ENCODE results near the gene CCDC142.

The CCDC142 gene

DNA sequence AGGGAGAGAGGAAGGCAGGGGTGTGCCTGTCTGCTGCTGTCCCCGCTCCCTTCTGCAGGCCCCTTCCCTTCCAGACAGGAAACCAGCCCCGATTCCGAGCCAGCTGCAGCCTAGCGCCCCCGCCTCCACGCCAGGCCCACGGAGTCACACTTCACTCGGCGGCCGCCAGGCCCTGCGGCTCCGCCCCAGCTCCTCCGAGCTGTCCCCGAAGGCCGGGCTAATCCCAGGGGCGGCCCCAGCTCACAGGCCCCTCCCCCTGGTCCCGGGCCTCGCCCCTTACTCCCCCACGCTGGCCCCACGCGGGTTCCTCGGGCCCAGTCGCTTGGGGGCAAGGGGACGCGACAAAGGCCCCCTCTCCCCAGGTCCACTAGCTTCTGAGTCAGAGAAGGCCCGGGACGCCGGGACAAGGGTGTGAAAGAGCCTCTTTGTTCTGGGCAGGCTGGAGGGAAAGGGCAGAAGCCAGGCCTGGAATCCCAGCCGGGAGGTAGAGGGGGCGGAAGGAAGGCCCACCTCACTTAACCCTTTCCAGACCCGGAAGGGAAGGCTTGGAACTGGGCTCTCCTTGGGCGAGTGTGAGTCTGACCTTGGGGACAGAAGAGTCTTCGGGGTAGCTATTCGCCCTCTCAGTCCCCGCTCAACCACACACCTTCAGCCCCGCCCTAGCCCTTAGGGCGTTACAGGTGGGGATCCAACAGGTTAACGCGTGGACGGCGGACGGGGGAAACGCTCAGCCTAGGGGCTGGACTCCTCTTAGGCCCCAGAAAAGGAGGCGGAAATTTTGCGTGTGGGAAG lies 42.2 kb downstream of the CCDC142 start:
- peak; percentile 76 for DNase-seq

DNA sequence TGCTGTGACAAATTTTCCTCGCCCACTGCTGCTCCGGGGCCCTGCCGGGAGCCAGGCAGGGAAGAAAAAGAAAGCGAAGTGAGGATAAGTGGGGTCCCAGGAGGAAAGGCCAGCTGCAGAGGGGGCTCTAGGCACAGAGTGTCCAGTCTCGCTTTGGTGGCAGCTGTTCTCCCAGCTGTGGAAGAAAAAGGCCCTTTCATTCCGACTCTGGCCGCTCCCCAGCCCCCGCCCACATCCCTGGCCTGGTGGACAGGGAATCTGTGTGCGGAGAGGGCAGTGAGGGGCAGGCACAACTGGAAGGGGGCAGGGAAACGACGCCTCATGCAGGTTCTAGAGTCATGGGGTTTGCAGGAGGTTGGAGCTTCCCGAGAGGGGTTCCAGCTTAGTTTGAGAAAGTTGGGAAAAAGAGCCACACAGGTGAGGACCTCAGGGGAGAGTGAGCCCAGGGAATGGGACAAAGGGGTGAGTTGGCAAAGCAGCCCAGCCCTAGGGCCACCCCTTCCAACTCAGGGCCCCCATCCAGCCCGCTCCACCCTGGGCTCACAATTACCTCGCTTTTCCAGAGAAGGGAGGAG lies 42.9 kb downstream of the CCDC142 start:
- no peak for DNase-seq

DNA sequence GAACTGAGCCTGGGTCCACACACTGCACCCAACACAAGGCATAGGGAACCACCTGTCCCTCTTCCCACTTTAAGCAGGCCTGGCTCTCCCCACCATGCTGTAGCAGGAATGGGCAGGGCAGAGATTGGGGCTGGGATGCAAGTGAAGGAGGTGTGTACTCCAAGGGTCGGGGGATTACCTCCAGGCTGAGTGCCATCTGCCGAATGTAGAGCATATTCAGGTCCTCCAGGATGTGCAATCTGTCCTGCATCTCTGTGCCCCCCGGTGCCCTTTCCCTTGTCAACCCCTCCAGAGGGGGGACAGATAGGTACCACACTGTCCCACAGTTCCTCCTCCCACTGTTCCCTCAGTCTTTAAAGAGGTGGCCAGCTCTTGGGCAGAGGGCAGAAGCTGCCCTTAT lies 43.4 kb downstream of the CCDC142 start:
- DNase-seq = no peak

DNA sequence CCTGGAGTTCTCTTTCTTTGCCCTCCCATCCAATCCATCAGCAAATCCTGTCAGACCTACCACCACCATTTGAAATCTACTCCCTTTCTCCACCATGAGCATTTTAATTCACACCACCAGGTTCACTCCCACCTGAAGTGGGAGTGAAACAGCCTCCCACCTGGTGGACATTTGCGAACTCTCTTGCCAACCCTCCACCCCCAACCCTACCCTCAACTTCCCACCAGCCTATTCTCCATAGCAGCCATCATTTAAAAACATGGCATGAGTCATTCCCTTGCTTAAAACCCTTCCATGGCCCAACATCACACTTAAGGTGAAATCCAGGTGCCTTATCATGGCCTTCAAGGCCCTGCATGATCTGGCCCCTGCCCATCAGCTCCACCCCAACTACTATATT lies 44.5 kb downstream of the CCDC142 start:
- no peak for DNase-seq

DNA sequence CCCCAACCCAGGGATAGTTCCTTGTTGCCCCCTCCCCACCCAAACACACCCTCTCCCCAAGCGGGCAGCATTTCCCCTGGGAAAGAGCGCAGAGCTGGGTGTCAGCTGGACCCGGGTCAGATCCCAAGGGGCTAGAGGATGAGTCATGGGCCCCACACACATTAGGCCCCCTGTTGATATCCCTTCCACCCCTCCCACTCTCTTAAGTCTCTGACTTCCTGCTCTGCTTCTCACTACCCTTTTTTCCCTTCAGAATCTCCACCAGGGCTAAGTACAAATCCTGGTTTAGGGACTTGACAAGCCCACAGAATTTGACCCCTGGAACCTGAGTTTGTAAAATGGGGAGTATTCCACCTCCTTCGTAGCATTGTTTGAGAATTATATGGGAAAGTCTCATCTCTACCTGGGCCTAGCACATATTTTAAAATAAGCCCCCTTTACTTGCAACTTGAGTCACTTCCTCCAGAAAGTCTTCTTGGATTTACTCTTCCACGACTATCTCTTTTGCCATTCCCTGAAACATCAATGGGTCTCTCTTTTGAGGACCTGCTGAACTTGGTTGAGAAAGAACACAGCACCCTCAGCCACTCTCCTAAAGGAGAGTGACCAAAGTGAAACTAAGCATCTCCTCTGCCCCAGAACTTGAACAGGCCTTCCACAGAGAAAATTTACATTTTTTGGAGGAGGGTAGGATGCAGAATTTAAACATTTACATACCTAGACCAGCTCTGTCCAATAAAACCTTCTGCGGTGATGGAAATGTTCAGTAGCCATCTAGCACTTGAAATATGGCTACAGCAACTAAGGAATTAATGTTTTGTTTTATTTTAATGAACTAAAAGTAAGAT lies 45.7 kb downstream of the CCDC142 start:
- no peak for DNase-seq

DNA sequence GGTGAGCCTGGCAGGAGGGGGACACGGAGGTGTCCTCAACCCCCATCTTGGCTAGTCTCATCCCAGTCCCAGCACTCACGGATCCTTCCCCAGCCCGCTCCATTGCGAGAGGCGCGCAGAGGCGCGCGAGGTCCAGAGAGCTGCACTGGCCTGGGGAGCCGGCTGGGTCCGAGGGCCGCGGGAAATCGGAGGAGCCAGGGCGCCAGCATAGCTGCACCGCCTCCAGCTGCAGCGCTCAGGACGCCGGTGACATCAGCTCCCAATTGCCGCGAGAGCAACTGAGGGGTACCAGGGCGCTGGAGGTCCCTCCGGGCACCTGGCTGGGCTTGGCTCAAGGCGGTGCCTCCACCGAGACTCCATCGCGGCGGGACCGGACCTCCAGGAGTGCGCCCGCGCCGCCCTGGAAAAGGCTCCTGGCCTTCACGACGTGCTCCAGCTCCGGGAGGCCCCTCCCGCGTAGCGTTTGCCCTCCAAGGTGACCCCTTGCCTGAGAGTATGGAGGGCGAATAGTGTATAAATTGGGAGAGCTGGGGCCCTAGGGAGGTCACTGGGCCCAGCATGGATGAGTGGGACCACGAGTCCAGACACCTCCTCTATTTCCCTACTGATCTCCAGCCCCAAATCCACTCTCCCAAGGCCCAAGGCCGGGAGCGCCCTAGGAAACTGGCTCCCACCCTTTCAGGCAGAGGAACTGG lies 46.5 kb downstream of the CCDC142 start:
- no peak for DNase-seq

DNA sequence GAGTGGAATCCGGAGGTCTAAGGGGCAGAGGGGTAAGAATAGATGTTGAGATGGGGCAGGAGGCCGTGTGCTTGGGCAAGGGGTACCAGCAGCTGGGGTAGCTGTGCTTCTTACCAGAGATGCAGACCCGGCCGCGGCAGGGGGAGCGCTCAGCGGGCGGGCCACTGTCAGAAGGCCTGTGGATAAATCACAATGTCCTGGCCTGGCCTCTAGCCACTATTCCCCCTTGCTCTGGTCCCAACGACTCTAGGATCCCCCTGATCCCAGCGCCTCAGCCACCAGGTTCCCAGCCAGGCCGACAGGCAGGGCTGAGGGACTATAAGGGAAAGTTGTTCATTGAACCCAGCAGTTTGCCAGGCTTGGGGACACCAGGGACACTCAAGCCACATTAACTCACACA lies 52.3 kb downstream of the CCDC142 start:
- DNase-seq = no peak

DNA sequence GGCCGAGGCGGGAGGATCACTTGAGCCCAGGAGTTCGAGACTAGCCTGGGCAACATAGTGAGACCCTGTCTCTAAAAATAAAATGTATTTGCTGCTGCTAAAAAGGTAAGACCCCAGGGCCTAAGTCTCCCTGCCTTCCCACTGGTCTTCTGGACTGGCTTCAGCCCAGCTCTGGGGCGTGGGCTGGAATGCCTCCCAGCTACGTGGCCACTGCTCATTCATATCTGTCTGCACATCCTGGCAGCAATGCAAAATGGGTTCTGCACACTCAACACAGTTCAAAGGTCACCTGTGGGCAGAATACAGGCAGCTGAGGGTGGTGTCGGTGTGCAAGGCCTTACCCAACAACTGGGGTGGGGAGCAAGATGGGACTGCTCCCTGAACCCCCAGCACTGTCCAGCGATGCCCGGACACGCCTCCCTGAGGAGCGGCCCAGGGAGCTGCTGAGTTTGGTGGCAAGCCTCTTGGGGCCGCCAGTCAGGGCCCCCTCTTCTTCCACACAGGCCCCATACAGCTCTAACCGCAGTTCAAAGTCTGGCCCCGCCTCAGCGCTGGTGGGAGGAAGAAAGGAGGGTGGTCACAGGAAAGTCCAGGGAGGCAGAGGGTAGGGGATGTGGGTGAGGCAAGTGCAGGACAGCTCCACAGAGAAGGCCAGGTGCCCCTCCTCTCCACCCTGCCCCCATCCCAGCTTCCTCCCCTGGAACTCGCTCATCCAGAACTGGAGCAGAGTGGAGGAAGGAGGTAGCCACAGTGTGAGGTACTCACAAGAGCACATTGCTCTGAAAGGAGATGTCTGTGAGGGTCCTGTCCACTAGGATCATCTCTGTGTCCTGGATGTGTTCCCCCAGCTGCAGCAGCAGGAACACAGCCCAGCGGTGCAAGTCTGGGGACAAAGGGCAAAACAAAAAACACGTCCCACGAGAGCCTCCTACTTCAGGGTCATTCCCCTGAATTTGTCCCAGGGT lies 53.0 kb downstream of the CCDC142 start:
- no peak for DNase-seq

DNA sequence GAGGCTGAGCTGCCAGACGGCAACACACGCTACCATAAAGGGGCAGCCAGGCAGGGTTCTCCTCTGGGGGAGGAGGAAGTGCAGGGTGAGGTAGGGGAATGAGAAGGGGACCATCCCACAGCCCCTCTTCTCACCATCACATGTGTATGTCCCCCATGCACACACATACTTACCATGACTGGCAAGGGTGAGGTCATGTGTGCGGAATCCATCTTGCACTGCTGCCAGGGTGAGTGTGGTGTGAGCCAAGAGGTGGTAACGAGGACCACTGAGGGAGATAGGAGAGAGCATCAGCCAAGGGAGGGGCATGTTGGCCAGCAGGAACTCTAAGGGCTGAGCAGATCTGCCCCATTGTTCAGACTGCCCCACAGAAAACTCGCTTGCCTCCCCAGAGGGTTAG lies 54.1 kb downstream of the CCDC142 start:
- no peak for DNase-seq

DNA sequence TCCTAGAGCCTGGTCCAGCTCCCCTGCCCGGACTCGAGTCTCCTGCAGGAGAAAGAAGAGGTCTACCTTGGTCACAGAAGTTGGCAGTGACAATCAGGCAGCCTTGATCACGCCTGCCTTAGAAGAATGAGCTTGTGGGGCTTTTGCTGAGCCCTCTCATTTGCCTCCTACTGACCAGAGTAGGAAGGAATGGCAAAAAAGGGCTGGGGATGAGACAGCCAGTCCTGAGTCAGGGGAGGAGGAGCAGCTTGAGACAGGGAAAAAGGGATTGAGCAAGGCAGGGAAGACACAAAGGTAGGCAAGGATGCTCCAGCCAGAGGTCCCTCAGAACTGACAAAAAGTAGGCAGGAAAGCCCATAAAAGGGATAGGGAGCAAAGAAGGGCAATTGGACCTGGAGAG lies 55.2 kb downstream of the CCDC142 start:
- no peak for DNase-seq

DNA sequence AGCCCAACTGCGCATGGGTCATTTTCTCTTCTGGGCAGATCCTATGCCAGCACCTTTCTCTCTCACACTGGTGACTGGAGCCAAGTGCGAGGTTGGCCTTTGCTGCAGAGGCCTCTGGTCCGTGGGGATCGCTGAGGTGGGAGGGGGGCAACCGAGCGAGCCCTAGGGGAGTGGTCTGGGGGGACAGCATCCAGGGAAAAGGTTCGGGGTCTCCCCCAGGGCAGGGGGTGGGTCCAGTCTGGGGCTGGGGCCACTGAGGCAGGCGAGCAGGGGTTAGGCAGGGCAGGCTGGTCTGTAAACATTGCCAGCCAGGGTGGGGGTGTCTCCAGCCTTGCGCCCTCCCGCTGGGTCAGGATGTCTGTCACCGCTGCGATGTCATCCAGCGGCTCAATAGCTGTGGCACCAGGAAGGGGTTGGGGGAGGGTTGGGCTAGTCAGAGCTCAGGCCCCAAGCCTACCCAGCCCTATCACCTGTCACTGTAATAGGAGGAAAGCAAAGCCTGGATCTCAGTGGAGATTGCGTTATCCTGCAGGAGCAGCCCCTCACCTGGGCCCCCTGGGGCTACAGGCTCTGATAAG lies 56.5 kb downstream of the CCDC142 start:
- no peak for DNase-seq

DNA sequence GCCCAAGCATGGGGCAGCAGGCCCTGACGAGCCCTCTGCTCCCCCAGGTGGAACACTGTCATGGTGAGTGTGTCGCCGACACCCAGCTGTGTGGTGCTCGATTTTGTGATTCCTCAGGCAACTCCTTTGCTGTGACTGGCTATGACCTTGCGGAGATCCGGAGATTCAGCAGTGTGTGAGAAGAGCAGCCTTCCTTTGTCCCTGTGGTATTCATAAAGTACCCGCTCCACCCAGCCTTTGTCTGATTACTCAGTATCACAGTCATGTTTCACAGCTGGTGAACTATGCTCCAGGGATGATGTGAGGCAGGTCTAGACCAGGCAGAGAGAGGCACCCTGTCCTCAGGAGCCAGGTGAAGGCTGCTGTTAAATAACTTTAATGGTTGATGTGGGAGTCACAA lies 57.3 kb downstream of the CCDC142 start:
- DNase-seq = no peak

DNA sequence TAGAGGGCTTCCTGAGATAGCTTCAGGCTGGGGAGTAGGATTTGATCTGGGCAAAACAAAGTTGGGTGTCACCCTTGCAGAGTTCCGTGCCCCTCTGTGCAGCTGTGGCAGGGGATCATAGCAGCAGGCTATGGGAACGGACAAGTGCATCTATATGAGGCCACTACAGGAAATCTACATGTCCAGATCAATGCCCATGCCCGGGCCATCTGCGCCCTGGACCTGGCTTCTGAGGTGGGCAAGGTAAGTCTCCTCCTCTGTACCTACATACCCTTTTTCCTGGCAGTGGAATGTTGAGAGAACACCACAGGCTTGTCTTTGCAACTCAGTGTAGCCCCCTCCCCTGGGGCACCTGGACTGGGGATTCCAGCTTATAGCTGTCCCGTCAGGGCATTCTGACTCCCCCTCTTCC lies 57.8 kb downstream of the CCDC142 start:
- DNase-seq = no peak

DNA sequence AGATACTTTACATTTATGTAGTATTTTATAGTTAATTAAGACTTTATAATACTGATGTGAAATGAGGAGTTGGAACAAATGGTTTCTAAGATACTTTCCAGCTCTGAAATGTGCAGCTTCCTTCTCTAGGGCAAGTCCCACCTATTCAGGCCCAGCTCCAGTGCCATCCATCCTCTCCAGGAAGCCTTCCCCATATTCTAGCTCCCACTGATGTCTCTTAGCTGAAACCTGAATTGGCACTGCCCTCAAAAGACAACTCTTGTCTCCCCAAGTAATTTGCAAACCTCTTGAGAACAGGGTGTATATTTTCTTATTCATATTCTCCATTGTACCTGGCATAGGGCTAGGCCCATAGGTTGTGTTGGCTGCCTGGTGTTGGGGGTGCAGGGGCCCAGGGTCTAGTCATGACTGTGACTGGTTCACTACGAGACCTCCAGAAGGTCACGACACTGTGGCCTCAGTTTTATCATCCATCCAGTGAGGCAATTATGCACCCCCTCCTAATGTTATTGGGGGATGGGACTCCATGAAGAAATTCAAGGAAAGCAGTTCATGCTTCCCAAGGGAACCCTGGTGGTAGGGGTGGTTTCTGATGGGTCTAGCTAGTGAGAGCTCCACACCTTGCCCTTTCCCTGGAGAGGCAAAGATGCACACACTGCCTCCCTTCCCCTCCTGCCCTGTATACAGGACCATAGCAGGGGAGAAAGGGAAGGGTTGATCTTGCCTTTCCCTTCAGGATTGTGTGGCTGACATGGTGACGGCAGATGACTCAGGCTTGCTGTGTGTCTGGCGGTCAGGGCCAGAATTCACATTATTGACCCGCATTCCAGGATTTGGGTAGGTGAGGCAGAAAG lies 58.4 kb downstream of the CCDC142 start:
- DNase-seq = no peak
